SJCRH30 (cell line): ENCODE results near the gene BRI3. TPM values are rescaled to one million over a fixed set of nuclear protein-coding genes. Genes with fewer than 3 reads are reported as not detected.

Experiments used
- DNase-seq, 2 experiments: peaks; one replicate each; pipeline ENCODE4 v3.0.0-alpha.2; 2015 to 2020
- H3K27ac ChIP-seq: fragments of 250-450 bp; sonication (Bioruptor Pico); 2 replicates; pipeline ENCODE4 v1.5.1; 2020; ENCODE audit warnings: mild to moderate bottlenecking, moderate library complexity
- H3K27me3 ChIP-seq: fragments of 250-450 bp; sonication (Bioruptor Pico); 2 replicates; pipeline ENCODE4 v1.5.1; 2020; ENCODE audit warnings: mild to moderate bottlenecking, moderate library complexity
- H3K36me3 ChIP-seq: fragments of 250-450 bp; sonication (Bioruptor Pico); 2 replicates; pipeline ENCODE4 v1.5.1; 2020; ENCODE audit warnings: mild to moderate bottlenecking, moderate library complexity
- H3K4me1 ChIP-seq: fragments of 250-450 bp; sonication (Bioruptor Pico); 2 replicates; pipeline ENCODE4 v1.5.1; 2020; ENCODE audit warnings: mild to moderate bottlenecking, moderate library complexity
- H3K4me3 ChIP-seq: fragments of 250-450 bp; sonication (Bioruptor Pico); 2 replicates; pipeline ENCODE4 v1.5.1; 2020; ENCODE audit warnings: mild to moderate bottlenecking, moderate library complexity
- H3K9me3 ChIP-seq: fragments of 250-450 bp; sonication (Bioruptor Pico); replicated peaks from 2 replicates; pipeline ENCODE4 v1.5.1; 2020; ENCODE audit warnings: mild to moderate bottlenecking, moderate library complexity
- total RNA-seq: library from RNA; depleted of rRNA; stranded (reverse); fragments of >200 nt; shearing (Covaris generic); gene quantifications from 2 replicates; pipeline ENCODE4 v1.2.3, GENCODE V29; 2014; rRNA removed

The BRI3 gene
- total RNA-seq, result 43.7 and 51.9 TPM in 2 replicates

DNA sequence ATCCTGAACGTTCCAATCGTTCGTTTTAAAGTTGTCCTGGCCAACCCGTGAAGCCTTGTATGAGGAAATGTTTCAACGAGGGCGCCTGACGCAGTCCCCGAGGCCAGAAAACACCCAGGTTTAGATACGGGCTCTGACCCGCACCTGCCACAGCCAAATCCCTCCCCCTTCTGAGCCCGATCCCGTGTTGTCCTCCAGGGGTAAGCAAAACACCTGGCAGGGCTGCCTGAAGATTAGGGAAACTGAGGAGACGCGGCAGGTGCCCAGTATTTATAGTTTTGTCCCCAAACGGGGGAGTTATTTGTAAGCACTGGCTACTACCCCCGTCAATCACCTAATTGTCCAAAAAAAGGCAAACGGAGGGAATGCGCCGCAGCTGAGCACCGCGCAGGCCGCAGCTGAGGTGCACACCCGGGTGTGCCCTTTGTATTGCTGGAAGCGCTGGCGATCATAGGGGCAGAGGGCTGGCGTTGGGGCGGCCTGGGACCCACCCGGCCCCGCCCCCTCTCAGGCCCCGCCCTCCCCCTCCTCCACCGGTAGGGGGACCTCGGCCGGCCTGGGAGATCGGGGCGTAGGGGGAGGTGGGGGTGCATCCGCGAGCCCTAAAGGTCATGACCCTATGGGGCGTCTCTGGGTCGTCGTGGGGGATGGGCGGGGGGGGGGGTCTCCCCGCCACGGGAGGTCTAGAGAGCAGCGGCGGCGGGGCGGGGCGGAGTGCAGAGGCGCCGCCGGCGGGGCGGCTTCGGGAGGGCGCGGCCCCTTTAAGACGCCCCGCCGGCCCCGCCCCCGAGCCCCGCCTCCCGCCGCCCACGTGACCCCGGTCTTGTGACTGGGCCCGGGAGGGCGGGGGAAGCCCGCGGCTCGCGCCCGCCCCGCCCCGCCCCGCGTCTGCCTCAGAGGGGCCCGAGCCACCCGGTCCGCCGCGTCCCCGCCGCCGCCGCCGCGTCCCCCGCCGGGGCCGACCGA, at the start of gene BRI3:
Gene BRI3 (plus strand): TSS at position 896 of the 966 bp plus-strand sequence. CDS start 110 bp downstream, outside the sequence.
- Histone ChIP-seq H3K4me1 (peaks cover 7% of the 10 kb centered on the region; the same call in 1 of the 2 replicates), H3K9me3 (no peaks in the 10 kb centered on the region), H3K27me3 (no peaks in the 10 kb centered on the region), H3K36me3 (peaks cover 5% of the 10 kb centered on the region), H3K27ac (peak within 1 kb of the TSS; percentile 68), H3K4me3 (peak within 1 kb of the TSS; percentile 99)
- DNase-seq, result peak; percentile 91 to 94

- Histone ChIP-seq H3K4me1 (peaks cover 22% of the 10 kb centered on the region), H3K36me3 (peaks cover 3% of the 10 kb centered on the region; the same call in 1 of the 2 replicates), H3K27ac (peak overlapping the region; percentile 62; the same call in 1 of the 2 replicates), H3K4me3 (no peak overlapping the region), H3K27me3 (no peaks in the 10 kb centered on the region), H3K9me3 (no peaks in the 10 kb centered on the region)
- DNase-seq, result no peak
These were observed 49.3 kb upstream of the BRI3 start for GRCh38 chr7:98232263-98232585.

GRCh38 chr7:98232799-98233198, 48.7 kb upstream of the BRI3 start:
- Histone ChIP-seq H3K27ac (peak overlapping the region; percentile 62), H3K27me3 (no peaks in the 10 kb centered on the region), H3K9me3 (no peaks in the 10 kb centered on the region), H3K4me1 (peaks cover 22% of the 10 kb centered on the region), H3K4me3 (no peak overlapping the region), H3K36me3 (peaks cover 3% of the 10 kb centered on the region; the same call in 1 of the 2 replicates)
- peak; percentile 90 to 91 for DNase-seq

DNA sequence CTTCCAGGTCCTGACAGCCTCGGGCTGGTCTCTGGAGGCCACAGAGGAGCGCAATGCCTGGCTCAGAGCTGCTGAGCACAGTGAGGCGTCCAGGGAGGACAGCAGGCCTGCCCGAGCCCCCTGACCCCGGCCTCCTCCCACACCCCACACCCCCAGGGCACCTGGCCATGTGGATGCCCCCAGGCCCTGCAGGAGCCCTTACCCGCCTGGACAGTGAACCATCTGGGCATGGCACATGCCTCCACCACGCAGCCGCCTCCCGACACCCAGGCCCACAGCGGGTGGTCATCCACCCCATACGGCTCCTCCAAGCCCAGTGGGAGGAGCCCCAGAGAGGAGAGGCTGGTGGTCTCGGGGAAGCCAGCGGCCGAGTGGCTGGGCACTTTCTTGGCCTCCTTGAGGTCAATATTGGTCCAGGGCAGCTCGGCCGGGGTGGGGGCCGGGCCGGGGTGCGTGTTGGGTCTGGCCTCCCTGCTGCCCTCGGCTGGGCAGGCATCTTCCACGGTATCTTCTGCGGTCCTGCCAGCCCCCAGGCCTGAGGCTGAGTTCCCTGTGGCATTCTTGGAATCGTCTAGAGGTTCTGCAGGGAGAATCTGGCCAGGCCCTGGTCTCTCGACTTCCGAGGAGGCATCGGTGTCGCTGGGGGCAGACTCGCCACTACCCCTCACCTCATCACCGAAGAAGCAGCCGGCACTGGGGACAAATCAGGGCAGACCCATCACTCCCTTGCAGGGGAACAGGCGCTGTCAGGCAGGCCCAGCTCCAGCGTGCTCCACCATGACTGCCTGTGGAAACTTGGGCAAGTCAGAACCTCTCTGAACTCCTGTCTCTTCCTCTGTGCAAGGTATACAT, 48.0 kb upstream of the BRI3 start:
- peaks cover 22% of the 10 kb centered on the region for H3K4me1 ChIP-seq
- no peaks in the 10 kb centered on the region for H3K27me3 ChIP-seq
- H3K9me3 ChIP-seq, result no peaks in the 10 kb centered on the region
- H3K36me3 ChIP-seq, result peaks cover 4% of the 10 kb centered on the region; the same call in 1 of the 2 replicates
- DNase-seq, result no peak
- no peak overlapping the region for H3K4me3 ChIP-seq
- H3K27ac ChIP-seq, result peak overlapping the region; percentile 62

GRCh38 chr7:98234429-98235147, 46.9 kb upstream of the BRI3 start:
- peaks cover 13% of the 10 kb centered on the region for H3K4me1 ChIP-seq
- no peak overlapping the region for H3K27ac ChIP-seq
- no peak overlapping the region for H3K4me3 ChIP-seq
- no peaks in the 10 kb centered on the region for H3K27me3 ChIP-seq
- no peaks in the 10 kb centered on the region for H3K9me3 ChIP-seq
- H3K36me3 ChIP-seq, result peaks cover 6% of the 10 kb centered on the region; the same call in 1 of the 2 replicates
- no peak for DNase-seq

GRCh38 chr7:98235901-98236300, 45.6 kb upstream of the BRI3 start:
- Histone ChIP-seq H3K9me3 (no peaks in the 10 kb centered on the region), H3K36me3 (peaks cover 6% of the 10 kb centered on the region; the same call in 1 of the 2 replicates), H3K4me3 (no peak overlapping the region), H3K27me3 (no peaks in the 10 kb centered on the region), H3K27ac (no peak overlapping the region), H3K4me1 (peaks cover 13% of the 10 kb centered on the region)
- DNase-seq, result no peak

DNA sequence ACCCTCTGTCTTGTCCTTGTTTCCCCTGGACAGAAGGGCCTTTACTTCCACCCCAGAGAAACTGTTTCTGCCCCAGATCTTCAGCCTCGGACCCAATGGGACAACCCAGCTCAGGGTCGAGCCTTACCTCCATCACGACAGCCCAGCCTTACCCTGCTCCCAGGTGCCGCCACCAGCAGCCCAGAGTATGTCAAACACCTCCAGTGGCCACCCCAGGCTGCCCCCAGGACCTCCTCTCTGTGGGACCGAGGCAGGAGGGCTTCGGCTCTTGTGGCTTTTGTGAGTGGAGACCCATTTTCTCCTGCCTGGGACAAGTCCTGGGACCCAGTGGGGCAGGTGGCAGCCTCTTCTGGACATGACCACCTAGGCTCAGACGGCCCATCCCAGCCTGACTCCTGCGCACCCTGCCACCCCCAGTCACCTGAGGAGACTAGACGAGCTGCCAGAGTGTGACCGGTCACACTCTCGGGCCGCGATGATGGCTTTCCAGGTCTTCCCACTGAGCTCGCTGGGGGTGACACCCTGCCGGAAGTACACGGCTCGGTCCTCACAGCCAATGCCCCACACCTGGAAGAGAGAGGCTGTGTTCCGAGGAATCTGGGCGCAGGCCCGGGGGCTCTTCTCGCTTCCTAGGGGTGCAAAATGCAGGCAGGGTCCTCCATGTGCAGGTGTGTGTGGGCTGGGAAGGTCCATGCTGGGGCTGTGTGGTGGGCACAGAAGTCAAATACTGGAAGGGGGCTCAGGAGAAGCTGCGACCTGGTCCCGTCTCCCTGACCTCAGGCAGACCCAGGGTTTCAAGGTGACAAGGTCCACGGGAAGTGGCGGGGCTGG, 44.9 kb upstream of the BRI3 start:
- Histone ChIP-seq H3K4me1 (peaks cover 13% of the 10 kb centered on the region), H3K36me3 (peaks cover 6% of the 10 kb centered on the region; the same call in 1 of the 2 replicates), H3K9me3 (no peaks in the 10 kb centered on the region), H3K27ac (no peak overlapping the region), H3K4me3 (no peak overlapping the region), H3K27me3 (no peaks in the 10 kb centered on the region)
- no peak for DNase-seq

DNA sequence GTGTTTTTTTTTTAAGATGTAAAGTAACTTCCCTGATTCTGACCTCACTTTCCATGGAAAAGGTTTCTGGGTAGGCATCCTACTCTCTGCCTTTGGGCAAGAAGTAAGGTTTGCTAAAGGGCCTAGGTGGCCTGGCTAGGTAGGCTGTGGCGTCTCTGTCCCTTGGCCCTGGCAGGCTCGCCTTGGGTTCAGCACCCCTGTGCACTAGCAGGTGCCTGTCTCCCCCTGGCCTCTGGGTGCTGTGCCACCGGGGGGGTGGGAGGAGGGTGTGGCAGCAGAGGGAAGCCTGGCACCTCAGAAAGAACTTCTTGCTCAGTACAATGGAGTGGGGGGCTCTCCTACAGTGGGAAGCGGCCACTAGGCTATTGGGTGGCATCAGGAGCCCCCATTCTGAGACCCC, 43.4 kb upstream of the BRI3 start:
- peaks cover 3% of the 10 kb centered on the region for H3K4me1 ChIP-seq
- H3K9me3 ChIP-seq, result no peaks in the 10 kb centered on the region
- no peak overlapping the region for H3K4me3 ChIP-seq
- no peak for DNase-seq
- no peak overlapping the region for H3K27ac ChIP-seq
- H3K36me3 ChIP-seq, result peaks cover 6% of the 10 kb centered on the region; the same call in 1 of the 2 replicates
- no peaks in the 10 kb centered on the region for H3K27me3 ChIP-seq

- no peaks in the 10 kb centered on the region for H3K9me3 ChIP-seq
- no peak overlapping the region for H3K27ac ChIP-seq
- peaks cover 6% of the 10 kb centered on the region; the same call in 1 of the 2 replicates for H3K36me3 ChIP-seq
- no peaks in the 10 kb centered on the region for H3K4me1 ChIP-seq
- H3K27me3 ChIP-seq, result no peaks in the 10 kb centered on the region
- DNase-seq, result no peak
- no peak overlapping the region for H3K4me3 ChIP-seq
These were observed 42.5 kb upstream of the BRI3 start for GRCh38 chr7:98238976-98239375.

- Histone ChIP-seq H3K4me3 (no peak overlapping the region), H3K4me1 (no peaks in the 10 kb centered on the region), H3K27ac (no peak overlapping the region), H3K9me3 (no peaks in the 10 kb centered on the region), H3K27me3 (no peaks in the 10 kb centered on the region), H3K36me3 (peaks cover 3% of the 10 kb centered on the region; the same call in 1 of the 2 replicates)
- DNase-seq, result peak; percentile 43 to 55
These were observed 40.4 kb upstream of the BRI3 start for GRCh38 chr7:98240961-98241673.

DNA sequence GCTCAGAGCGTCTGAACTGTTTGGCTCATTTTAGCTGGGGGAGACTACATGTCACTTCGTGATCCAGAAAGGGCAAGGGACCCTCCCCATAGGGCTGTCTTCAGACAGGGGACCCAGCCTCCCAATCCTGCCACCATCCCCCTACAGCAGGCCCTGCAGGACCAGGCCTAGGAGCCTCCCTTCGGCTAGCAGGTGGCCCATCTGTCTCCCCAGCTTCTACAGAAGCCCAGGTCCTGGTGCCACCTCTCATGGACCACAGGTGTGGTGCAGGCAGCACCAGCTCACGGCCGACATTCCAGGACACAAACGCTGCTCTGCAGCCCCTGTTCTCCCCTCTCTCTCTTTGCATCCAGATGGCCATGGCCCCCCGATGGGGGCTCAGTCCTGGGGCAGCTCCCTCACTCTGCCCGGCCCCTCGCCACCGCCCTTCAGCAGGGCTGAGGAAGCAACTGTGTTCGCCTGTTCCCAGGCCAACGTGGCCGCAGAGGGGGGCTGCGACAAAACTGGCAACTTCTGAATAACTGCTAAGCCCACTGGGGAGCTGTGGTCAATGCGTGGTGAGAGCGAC, 39.7 kb upstream of the BRI3 start:
- H3K9me3 ChIP-seq, result no peaks in the 10 kb centered on the region
- no peaks in the 10 kb centered on the region for H3K27me3 ChIP-seq
- H3K4me1 ChIP-seq, result no peaks in the 10 kb centered on the region
- DNase-seq, result no peak
- no peak overlapping the region for H3K4me3 ChIP-seq
- peaks cover 3% of the 10 kb centered on the region; the same call in 1 of the 2 replicates for H3K36me3 ChIP-seq
- H3K27ac ChIP-seq, result no peak overlapping the region

DNA sequence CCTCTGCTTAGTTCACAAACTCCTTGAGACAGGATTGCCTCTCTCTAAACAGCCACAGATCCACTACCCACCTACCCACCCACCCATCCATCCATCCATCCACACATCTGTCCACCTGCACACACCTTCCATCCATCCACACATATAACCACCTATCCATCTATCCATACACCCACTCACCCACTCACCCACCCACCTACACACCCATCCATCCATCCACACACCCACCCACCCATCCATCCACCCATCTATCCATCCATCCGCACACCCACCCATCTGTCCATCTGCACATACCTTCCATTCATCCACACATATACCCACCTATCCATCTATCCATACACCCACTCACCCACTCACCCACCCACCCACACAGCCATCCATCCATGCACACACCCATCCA, 39.1 kb upstream of the BRI3 start:
- no peak overlapping the region for H3K4me3 ChIP-seq
- H3K27me3 ChIP-seq, result no peaks in the 10 kb centered on the region
- H3K27ac ChIP-seq, result no peak overlapping the region
- H3K36me3 ChIP-seq, result peaks cover 3% of the 10 kb centered on the region; the same call in 1 of the 2 replicates
- no peak for DNase-seq
- H3K9me3 ChIP-seq, result no peaks in the 10 kb centered on the region
- H3K4me1 ChIP-seq, result no peaks in the 10 kb centered on the region

DNA sequence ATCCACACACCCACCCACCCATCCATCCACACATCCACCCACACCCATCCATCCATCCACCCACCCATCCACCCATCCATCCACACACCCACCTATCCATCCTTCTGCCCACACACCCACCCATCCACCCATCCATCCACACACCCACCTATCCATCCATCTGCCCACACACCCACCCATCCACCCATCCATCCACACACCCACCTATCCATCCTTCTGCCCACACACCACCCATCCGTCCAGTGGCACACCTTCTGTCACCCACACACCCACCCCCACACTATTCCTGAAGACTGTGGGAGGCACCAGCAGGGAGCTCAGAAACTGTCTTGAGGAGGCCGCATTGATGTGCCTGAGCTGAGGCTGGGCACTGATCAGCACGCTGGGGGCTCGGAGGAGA, 38.6 kb upstream of the BRI3 start:
- no peak overlapping the region for H3K4me3 ChIP-seq
- DNase-seq, result no peak
- no peaks in the 10 kb centered on the region for H3K9me3 ChIP-seq
- H3K36me3 ChIP-seq, result peaks cover 3% of the 10 kb centered on the region; the same call in 1 of the 2 replicates
- no peak overlapping the region for H3K27ac ChIP-seq
- H3K27me3 ChIP-seq, result no peaks in the 10 kb centered on the region
- H3K4me1 ChIP-seq, result no peaks in the 10 kb centered on the region
